Fibroblast of lung (primary cell): ENCODE measurements around the gene YTHDC2. TPM values are rescaled to one million over a fixed set of nuclear protein-coding genes. Genes with fewer than 3 reads are reported as not detected.
A peak's percentile ranks its signal among the peaks of the same experiment; 100 is the strongest.

Experiments
- DNase-seq, 2 donors: peaks; one replicate each; pipeline versions ENCODE4 v3.0.0 to v3.0.0-alpha.2; 2010; ENCODE audit warnings: low read depth in 2 of 2
- H2AFZ ChIP-seq: 2 replicates; pipeline ENCODE4 v1.5.1; 2012; ENCODE audit warnings: low read length, control low read depth, inconsistent platforms
- H3K27ac ChIP-seq: 2 replicates; pipeline ENCODE4 v1.5.1; 2011; ENCODE audit warnings: low read length, control low read depth; ENCODE audit not compliant: insufficient read depth
- H3K27me3 ChIP-seq: 2 replicates; pipeline ENCODE4 v1.5.1; 2011; ENCODE audit warnings: mild to moderate bottlenecking, low read length; ENCODE audit not compliant: control insufficient read depth, insufficient read depth
- H3K36me3 ChIP-seq: 2 replicates; pipeline ENCODE4 v1.5.1; 2011; ENCODE audit warnings: low read length; ENCODE audit not compliant: control insufficient read depth, insufficient read depth
- H3K4me1 ChIP-seq: 2 replicates; pipeline ENCODE4 v1.5.1; 2011; ENCODE audit warnings: low read length; ENCODE audit not compliant: control insufficient read depth, insufficient read depth; ENCODE audit errors: extremely low read depth
- H3K4me2 ChIP-seq: 2 replicates; pipeline ENCODE4 v1.5.1; 2011; ENCODE audit warnings: low read length, control low read depth; ENCODE audit not compliant: insufficient read depth; ENCODE audit errors: extremely low read depth
- H3K4me3 ChIP-seq, 4 experiments: fragments of 200-600 bp in 1 of 4; sonication (generic) in 1 of 4; replicated peaks in 1 of 4; 2 replicates each; pipeline ENCODE4 v1.5.1; 2011 to 2016; ENCODE audit warnings: low read length in 4 of 4, low read depth in 3 of 4, mild to moderate bottlenecking in 3 of 4, control low read depth in 2 of 4, inconsistent platforms in 1 of 4, mixed read lengths in 1 of 4; ENCODE audit not compliant: insufficient read depth in 1 of 4; ENCODE audit errors: control extremely low read depth in 1 of 4
- H3K79me2 ChIP-seq: 2 replicates; pipeline ENCODE4 v1.5.1; 2012; ENCODE audit warnings: mild to moderate bottlenecking, low read length, inconsistent platforms; ENCODE audit not compliant: control insufficient read depth, insufficient read depth
- H3K9ac ChIP-seq: 2 replicates; pipeline ENCODE4 v1.5.1; 2011; ENCODE audit warnings: mild to moderate bottlenecking, low read length, control low read depth; ENCODE audit not compliant: insufficient read depth
- H3K9me3 ChIP-seq: 2 replicates; pipeline ENCODE4 v1.5.1; 2012; ENCODE audit warnings: low read depth, low read length; ENCODE audit not compliant: control insufficient read depth, insufficient read depth
- H4K20me1 ChIP-seq: 2 replicates; pipeline ENCODE4 v1.5.1; 2011; ENCODE audit warnings: low read length; ENCODE audit not compliant: control insufficient read depth, insufficient read depth; ENCODE audit errors: extremely low read depth
- CTCF ChIP-seq, 2 donors: IDR thresholded peaks in 1 of 2; conservative IDR thresholded peaks in 1 of 2; 1 replicate in 1 of 2; 2 replicates in 1 of 2; pipeline ENCODE4 v1.5.1; 2011 to 2012; ENCODE audit warnings: low read length in 2 of 2, control low read depth in 1 of 2, inconsistent platforms in 1 of 2, low read depth in 1 of 2, mild to moderate bottlenecking in 1 of 2
- EZH2 ChIP-seq: IDR thresholded peaks from 2 replicates; pipeline ENCODE4 v1.5.1; 2012; ENCODE audit warnings: low read length, control low read depth, mild to moderate bottlenecking; ENCODE audit errors: missing control alignments
- polyA plus RNA-seq, 2 donors: library from polyadenylated mRNA; depleted of rRNA in 1 of 2; stranded (reverse) in 1 of 2; unstranded in 1 of 2; fragments of >200 nt; gene quantifications; 2 replicates each; pipeline ENCODE4 v1.2.1, GENCODE V29; 2011 to 2012; ENCODE audit warnings: missing spikeins in 1 of 2
- total RNA-seq: library from RNA; depleted of rRNA; stranded (reverse); fragments of >200 nt; gene quantifications from 2 replicates; pipeline ENCODE4 v1.2.1, GENCODE V29; 2014

Gene YTHDC2
- total and polyA plus RNA-seq, 2 donors (not counting 1 experiment from before 2014, with no cell fraction given) = 8.3 to 32.7 TPM

GRCh38 chr5:113491022-113491421, 22.5 kb upstream of the YTHDC2 start:
- Histone ChIP-seq H3K27ac (no peak overlapping the region), H3K79me2 (no peaks in the 10 kb centered on the region), H3K4me1 (peaks cover 11% of the 10 kb centered on the region), H3K4me3 (no peak overlapping the region), H3K4me2 (no peak overlapping the region), H2AFZ (no peak overlapping the region), H3K36me3 (no peaks in the 10 kb centered on the region), H3K9ac (no peak overlapping the region), H3K9me3 (no peaks in the 10 kb centered on the region), H3K27me3 (no peaks in the 10 kb centered on the region), H4K20me1 (no peaks in the 10 kb centered on the region)
- DNase-seq = no peak
- TF ChIP-seq CTCF (conservative IDR thresholded peaks at IDR 0.05 in 1 of 2, IDR thresholded peaks at IDR 0.05 in 1 of 2; ENCODE audit: low read depth in 1 of 2, low read length in 2 of 2) (no peak), EZH2 (no peak)

- Histone ChIP-seq H3K4me1 (peaks cover 11% of the 10 kb centered on the region), H3K27me3 (no peaks in the 10 kb centered on the region), H3K4me3 (no peak overlapping the region), H3K79me2 (no peaks in the 10 kb centered on the region), H3K27ac (no peak overlapping the region), H3K4me2 (no peak overlapping the region), H4K20me1 (no peaks in the 10 kb centered on the region), H3K9me3 (no peaks in the 10 kb centered on the region), H3K9ac (no peak overlapping the region), H2AFZ (no peak overlapping the region), H3K36me3 (no peaks in the 10 kb centered on the region)
- no peak for DNase-seq
- TF ChIP-seq CTCF (conservative IDR thresholded peaks at IDR 0.05 in 1 of 2, IDR thresholded peaks at IDR 0.05 in 1 of 2; ENCODE audit: low read depth in 1 of 2, low read length in 2 of 2) = no peak
These were observed 20.0 kb upstream of the YTHDC2 start for GRCh38 chr5:113493446-113493845.

- TF ChIP-seq EZH2 (no peak), CTCF (conservative IDR thresholded peaks at IDR 0.05 in 1 of 2, IDR thresholded peaks at IDR 0.05 in 1 of 2; ENCODE audit: low read depth in 1 of 2, low read length in 2 of 2) (no peak)
- no peak overlapping the region for H3K27ac ChIP-seq
- DNase-seq = peak; percentile 25 to 30
- no peaks in the 10 kb centered on the region for H3K79me2 ChIP-seq
- no peaks in the 10 kb centered on the region for H4K20me1 ChIP-seq
- H3K9ac ChIP-seq = no peak overlapping the region
- no peak overlapping the region for H3K4me3 ChIP-seq
- no peak overlapping the region for H2AFZ ChIP-seq
- no peaks in the 10 kb centered on the region for H3K27me3 ChIP-seq
- H3K4me2 ChIP-seq = no peak overlapping the region
- H3K36me3 ChIP-seq = no peaks in the 10 kb centered on the region
- no peaks in the 10 kb centered on the region for H3K4me1 ChIP-seq
- no peaks in the 10 kb centered on the region for H3K9me3 ChIP-seq
These were observed 18.1 kb upstream of the YTHDC2 start for GRCh38 chr5:113495422-113495841.
